Loucy (cell line): Measurements from ENCODE around the gene AGPAT3.

Experiments used
- H2AFZ ChIP-seq: fragments of 200-600 bp; sonication (generic); 2 replicates; pipeline ENCODE4 v1.6.0; 2016; ENCODE audit warnings: antibody characterized with exemption, mild to moderate bottlenecking, low read length, moderate library complexity
- H3F3A ChIP-seq: fragments of 200-600 bp; 2 replicates; pipeline ENCODE4 v1.6.0; 2016; ENCODE audit warnings: antibody characterized with exemption, low read depth, mild to moderate bottlenecking
- H3K27me3 ChIP-seq: fragments of 200-600 bp; sonication (generic); 2 replicates; pipeline ENCODE4 v1.6.1; 2014; ENCODE audit warnings: low read length, mild to moderate bottlenecking; ENCODE audit not compliant: insufficient read depth, poor library complexity, severe bottlenecking
- H3K36me3 ChIP-seq: fragments of 200-600 bp; sonication (generic); 2 replicates; pipeline ENCODE4 v1.6.1; 2016; ENCODE audit warnings: low read length; ENCODE audit not compliant: insufficient read depth
- H3K4me1 ChIP-seq: fragments of 200-600 bp; sonication (generic); 2 replicates; pipeline ENCODE4 v1.5.1; 2014; ENCODE audit warnings: low read length, mild to moderate bottlenecking; ENCODE audit not compliant: insufficient read depth, poor library complexity, severe bottlenecking
- H3K4me2 ChIP-seq: fragments of 200-600 bp; sonication (generic); 2 replicates; pipeline ENCODE4 v1.6.0; 2014; ENCODE audit warnings: antibody characterized with exemption, low read length, low read depth, mild to moderate bottlenecking; ENCODE audit not compliant: poor library complexity, severe bottlenecking
- H3K4me3 ChIP-seq: fragments of 200-600 bp; sonication (generic); 2 replicates; pipeline ENCODE4 v1.5.1; 2014; ENCODE audit warnings: low read length, mild to moderate bottlenecking, mixed read lengths; ENCODE audit not compliant: poor library complexity, severe bottlenecking
- H3K79me2 ChIP-seq: fragments of 200-600 bp; sonication (generic); 2 replicates; pipeline ENCODE4 v1.6.1; 2014; ENCODE audit warnings: low read length; ENCODE audit not compliant: insufficient read depth
- H3K9ac ChIP-seq: fragments of 200-600 bp; sonication (generic); 2 replicates; pipeline ENCODE4 v1.6.0; 2014; ENCODE audit warnings: mild to moderate bottlenecking, low read depth, low read length, moderate library complexity; ENCODE audit not compliant: poor library complexity, severe bottlenecking
- H3K9me2 ChIP-seq: fragments of 200-600 bp; sonication (generic); replicated peaks from 2 replicates; pipeline ENCODE4 v1.6.1; 2016; ENCODE audit warnings: low read depth, low read length, mixed read lengths
- H3K9me3 ChIP-seq: fragments of 200-600 bp; sonication (generic); 2 replicates; pipeline ENCODE4 v1.6.1; 2014; ENCODE audit warnings: mild to moderate bottlenecking, antibody characterized with exemption, low read length, low read depth; ENCODE audit not compliant: insufficient read depth
- H4K20me1 ChIP-seq: fragments of 200-600 bp; sonication (generic); 2 replicates; pipeline ENCODE4 v1.6.0; 2014; ENCODE audit warnings: antibody characterized with exemption, low read length, mild to moderate bottlenecking; ENCODE audit not compliant: insufficient read depth, poor library complexity, severe bottlenecking
- EZH2phosphoT487 ChIP-seq: fragments of 200-600 bp; IDR thresholded peaks from 2 replicates; pipeline ENCODE4 v1.6.1; 2018; ENCODE audit warnings: antibody characterized with exemption, mild to moderate bottlenecking, moderate library complexity, borderline replicate concordance
- TF ChIP-seq, protein P1 (sequence below): fragments of 200-600 bp; sonication (generic); conservative IDR thresholded peaks from 2 replicates; pipeline ENCODE4 v1.5.1; 2014; ENCODE audit warnings: mild to moderate bottlenecking, antibody characterized with exemption, low read length

Gene AGPAT3

DNA sequence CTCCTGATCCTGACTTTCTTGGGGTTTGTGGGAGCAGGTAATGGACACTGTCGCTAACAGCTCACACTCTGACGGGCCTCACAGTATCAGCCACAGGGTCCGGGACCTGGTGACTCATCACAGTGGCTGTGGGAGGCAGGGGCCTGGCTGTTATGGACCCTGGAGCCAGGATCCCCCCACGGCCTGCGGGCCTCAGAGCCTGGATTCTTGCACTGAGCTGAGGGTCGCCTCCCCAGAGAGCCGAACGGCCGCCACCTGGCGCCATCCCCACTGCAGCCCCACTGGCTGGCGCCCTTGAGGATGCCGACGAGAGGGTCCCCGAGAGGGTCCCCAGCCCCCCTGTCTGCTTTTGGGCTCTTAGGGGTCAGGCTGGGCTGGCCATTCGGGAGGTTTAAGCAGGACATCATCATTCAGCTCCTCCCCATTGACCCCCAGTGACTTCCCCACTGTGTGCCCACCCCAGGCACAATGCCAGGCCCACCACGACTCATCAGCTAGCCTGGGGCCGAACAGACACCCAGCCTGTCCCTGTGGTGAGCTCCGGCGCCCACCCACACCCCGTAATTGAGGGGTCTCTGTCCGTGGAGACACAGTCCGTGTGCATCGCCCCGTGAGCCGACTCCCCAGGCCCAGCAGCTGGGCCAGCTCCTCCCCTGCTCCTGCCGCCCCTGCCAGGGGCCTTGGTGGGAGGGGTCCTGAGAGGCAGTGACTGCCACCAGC, 116.3 kb downstream of the AGPAT3 start:
- Histone ChIP-seq H3K4me3 (no peak overlapping the region), H2AFZ (no peak overlapping the region), H3K9ac (no peak overlapping the region)

GRCh38 chr21:43981871-43982210, 116.8 kb downstream of the AGPAT3 start:
- no peaks in the 10 kb centered on the region for H3K9me2 ChIP-seq
- no peaks in the 10 kb centered on the region for H4K20me1 ChIP-seq
- no peaks in the 10 kb centered on the region for H3F3A ChIP-seq
- H3K27me3 ChIP-seq: no peaks in the 10 kb centered on the region
- peaks cover 8% of the 10 kb centered on the region; the same call in 1 of the 2 replicates for H3K36me3 ChIP-seq
- H3K9ac ChIP-seq: no peak overlapping the region
- peaks cover 4% of the 10 kb centered on the region for H3K4me1 ChIP-seq
- no peak overlapping the region for H3K4me2 ChIP-seq
- TF ChIP-seq, protein P1, sequence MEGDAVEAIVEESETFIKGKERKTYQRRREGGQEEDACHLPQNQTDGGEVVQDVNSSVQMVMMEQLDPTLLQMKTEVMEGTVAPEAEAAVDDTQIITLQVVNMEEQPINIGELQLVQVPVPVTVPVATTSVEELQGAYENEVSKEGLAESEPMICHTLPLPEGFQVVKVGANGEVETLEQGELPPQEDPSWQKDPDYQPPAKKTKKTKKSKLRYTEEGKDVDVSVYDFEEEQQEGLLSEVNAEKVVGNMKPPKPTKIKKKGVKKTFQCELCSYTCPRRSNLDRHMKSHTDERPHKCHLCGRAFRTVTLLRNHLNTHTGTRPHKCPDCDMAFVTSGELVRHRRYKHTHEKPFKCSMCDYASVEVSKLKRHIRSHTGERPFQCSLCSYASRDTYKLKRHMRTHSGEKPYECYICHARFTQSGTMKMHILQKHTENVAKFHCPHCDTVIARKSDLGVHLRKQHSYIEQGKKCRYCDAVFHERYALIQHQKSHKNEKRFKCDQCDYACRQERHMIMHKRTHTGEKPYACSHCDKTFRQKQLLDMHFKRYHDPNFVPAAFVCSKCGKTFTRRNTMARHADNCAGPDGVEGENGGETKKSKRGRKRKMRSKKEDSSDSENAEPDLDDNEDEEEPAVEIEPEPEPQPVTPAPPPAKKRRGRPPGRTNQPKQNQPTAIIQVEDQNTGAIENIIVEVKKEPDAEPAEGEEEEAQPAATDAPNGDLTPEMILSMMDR: no peak
- no peak for TF ChIP-seq EZH2phosphoT487
- no peaks in the 10 kb centered on the region for H3K9me3 ChIP-seq
- H3K4me3 ChIP-seq: no peak overlapping the region
- no peak overlapping the region for H2AFZ ChIP-seq
- H3K79me2 ChIP-seq: no peaks in the 10 kb centered on the region

More for the DNA sequence above, 116.3 kb downstream of the AGPAT3 start:
- no peaks in the 10 kb centered on the region for H3K27me3 ChIP-seq
- peaks cover 8% of the 10 kb centered on the region; the same call in 1 of the 2 replicates for H3K36me3 ChIP-seq
- H3K9me2 ChIP-seq: no peaks in the 10 kb centered on the region
- H3K9me3 ChIP-seq: no peaks in the 10 kb centered on the region
- no peak overlapping the region for H3K4me2 ChIP-seq
- no peaks in the 10 kb centered on the region for H3F3A ChIP-seq
- peaks cover 4% of the 10 kb centered on the region for H3K4me1 ChIP-seq
- H4K20me1 ChIP-seq: no peaks in the 10 kb centered on the region
- no peak for TF ChIP-seq EZH2phosphoT487
- no peaks in the 10 kb centered on the region for H3K79me2 ChIP-seq

GRCh38 chr21:43982489-43983078, 117.6 kb downstream of the AGPAT3 start:
- Histone ChIP-seq H3K4me1 (peaks cover 4% of the 10 kb centered on the region), H3K4me2 (no peak overlapping the region), H3K9me2 (no peaks in the 10 kb centered on the region), H3K79me2 (no peaks in the 10 kb centered on the region), H3F3A (no peaks in the 10 kb centered on the region), H2AFZ (no peak overlapping the region), H3K9ac (no peak overlapping the region), H3K36me3 (peaks cover 8% of the 10 kb centered on the region; the same call in 1 of the 2 replicates), H4K20me1 (no peaks in the 10 kb centered on the region), H3K9me3 (no peaks in the 10 kb centered on the region), H3K27me3 (no peaks in the 10 kb centered on the region), H3K4me3 (no peak overlapping the region)
- no peak for TF ChIP-seq EZH2phosphoT487
- TF ChIP-seq, protein P1: no peak
